Ascending aorta (tissue), 2 donors: ENCODE results near the gene NCK1. TPM values are rescaled to one million over a fixed set of nuclear protein-coding genes. Genes with fewer than 3 reads are reported as not detected.

Experiments
- DNase-seq, 2 donors: peaks; one replicate each; pipeline ENCODE4 v3.0.0-alpha.2; 2019; ENCODE audit warnings: low spot score in 2 of 2
- H3K27ac ChIP-seq, 2 donors: fragments of 200-600 bp; sonication (generic); one replicate each; pipeline ENCODE4 v1.5.1; 2016 to 2017; ENCODE audit warnings: mild to moderate bottlenecking in 1 of 2
- H3K27me3 ChIP-seq: fragments of 200-600 bp; sonication (generic); one replicate; pipeline ENCODE4 v1.5.1; 2017
- H3K36me3 ChIP-seq, 2 donors: fragments of 200-600 bp; sonication (generic); one replicate each; pipeline ENCODE4 v1.5.1; 2016
- H3K4me1 ChIP-seq, 2 donors: fragments of 200-600 bp; sonication (generic); one replicate each; pipeline ENCODE4 v1.5.1; 2016 to 2017; ENCODE audit warnings: mild to moderate bottlenecking in 1 of 2
- H3K4me3 ChIP-seq, 2 donors: fragments of 200-600 bp; sonication (generic); one replicate each; pipeline ENCODE4 v1.5.1; 2016 to 2017; ENCODE audit warnings: mild to moderate bottlenecking in 1 of 2
- H3K9me3 ChIP-seq, 2 donors: fragments of 200-600 bp; sonication (generic); one replicate each; pipeline ENCODE4 v1.5.1; 2016
- intact Hi-C: fragments of 100-400 bp; cut with DNase I; formaldehyde crosslinking; loops from one replicate; pipeline ENCODE4 v1.15.1; 2023
- total RNA-seq: library from RNA; depleted of rRNA; stranded (reverse); fragments of >200 nt; gene quantifications from one replicate; pipeline ENCODE4 v1.1.0, GENCODE V29; 2016
- TF ChIP-seq, protein P1 (sequence below), 3 experiments: fragments of 200-600 bp in 2 of 3; fragments of 450-650 bp in 1 of 3; sonication (generic) in 2 of 3; IDR thresholded peaks; one replicate each; pipeline ENCODE4 v1.5.1; 2016 to 2019; ENCODE audit warnings: antibody characterized with exemption in 3 of 3, mild to moderate bottlenecking in 1 of 3, moderate library complexity in 1 of 3

The NCK1 gene
- total RNA-seq, 1 donor from 2014 or later, result 45.6 TPM

DNA sequence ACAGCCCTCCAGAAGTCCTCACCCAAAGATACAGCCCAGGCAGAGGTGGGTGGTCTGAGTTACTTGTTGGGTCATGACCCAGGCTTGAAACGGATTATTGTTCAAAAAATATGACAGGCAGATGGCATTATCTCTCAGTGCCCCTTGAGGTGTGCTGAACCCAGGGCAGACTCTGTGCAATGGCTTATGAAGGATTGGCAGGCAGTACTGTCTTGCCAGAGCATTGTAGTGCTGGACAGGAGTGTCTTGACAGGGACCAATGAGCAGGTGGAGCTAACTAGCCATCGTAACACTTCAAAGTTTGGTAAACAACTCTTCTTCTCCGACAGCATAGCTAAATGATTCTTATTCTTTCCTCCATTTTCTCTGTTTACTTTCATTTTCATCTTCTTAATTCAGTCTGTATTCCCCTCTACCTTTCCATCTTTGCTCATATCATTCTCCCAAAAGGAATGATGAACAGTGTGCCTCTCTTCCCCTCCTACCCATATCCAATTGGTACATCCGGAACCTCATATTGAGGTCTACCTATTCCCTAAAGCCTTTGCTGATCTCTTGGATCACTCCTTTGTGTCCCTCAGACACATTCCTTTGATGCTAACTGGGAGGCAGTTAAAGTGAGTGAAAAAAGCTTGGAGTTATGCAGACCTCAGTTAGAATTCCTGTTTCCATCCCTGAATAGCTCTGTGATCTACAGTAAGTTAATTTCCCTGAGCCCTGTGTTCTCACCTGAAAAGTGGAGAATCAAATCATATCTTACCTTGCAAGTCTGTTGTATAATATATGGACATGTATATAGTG is 93.2 kb downstream of the NCK1 start:
- intact Hi-C loops, result no loop called here
- Histone ChIP-seq H3K36me3 (no peaks in the 10 kb centered on the region), H3K27me3 (no peaks in the 10 kb centered on the region), H3K9me3 (no peaks in the 10 kb centered on the region), H3K27ac (no peak overlapping the region), H3K4me1 (peaks cover 0 to 10% of the 10 kb centered on the region in 2 donors), H3K4me3 (no peak overlapping the region)
- TF ChIP-seq, protein P1, sequence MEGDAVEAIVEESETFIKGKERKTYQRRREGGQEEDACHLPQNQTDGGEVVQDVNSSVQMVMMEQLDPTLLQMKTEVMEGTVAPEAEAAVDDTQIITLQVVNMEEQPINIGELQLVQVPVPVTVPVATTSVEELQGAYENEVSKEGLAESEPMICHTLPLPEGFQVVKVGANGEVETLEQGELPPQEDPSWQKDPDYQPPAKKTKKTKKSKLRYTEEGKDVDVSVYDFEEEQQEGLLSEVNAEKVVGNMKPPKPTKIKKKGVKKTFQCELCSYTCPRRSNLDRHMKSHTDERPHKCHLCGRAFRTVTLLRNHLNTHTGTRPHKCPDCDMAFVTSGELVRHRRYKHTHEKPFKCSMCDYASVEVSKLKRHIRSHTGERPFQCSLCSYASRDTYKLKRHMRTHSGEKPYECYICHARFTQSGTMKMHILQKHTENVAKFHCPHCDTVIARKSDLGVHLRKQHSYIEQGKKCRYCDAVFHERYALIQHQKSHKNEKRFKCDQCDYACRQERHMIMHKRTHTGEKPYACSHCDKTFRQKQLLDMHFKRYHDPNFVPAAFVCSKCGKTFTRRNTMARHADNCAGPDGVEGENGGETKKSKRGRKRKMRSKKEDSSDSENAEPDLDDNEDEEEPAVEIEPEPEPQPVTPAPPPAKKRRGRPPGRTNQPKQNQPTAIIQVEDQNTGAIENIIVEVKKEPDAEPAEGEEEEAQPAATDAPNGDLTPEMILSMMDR (IDR thresholded peaks at IDR 0.05), result no peak
- no peak for DNase-seq

GRCh38 chr3:136955813-136956212 is 93.8 kb downstream of the NCK1 start:
- no peak overlapping the region for H3K4me3 ChIP-seq

GRCh38 chr3:136956971-136957370 is 95.0 kb downstream of the NCK1 start:
- Histone ChIP-seq H3K4me3 (no peak overlapping the region), H3K4me1 (peaks cover 0 to 10% of the 10 kb centered on the region in 2 donors), H3K36me3 (no peaks in the 10 kb centered on the region), H3K27me3 (no peaks in the 10 kb centered on the region), H3K27ac (no peak overlapping the region), H3K9me3 (no peaks in the 10 kb centered on the region)
- no peak for DNase-seq
- TF ChIP-seq, protein P1 (IDR thresholded peaks at IDR 0.05), result no peak
- intact Hi-C loops, result no loop called here

More at GRCh38 chr3:136955813-136956212, 93.8 kb downstream of the NCK1 start:
- no peaks in the 10 kb centered on the region for H3K36me3 ChIP-seq
- no peak overlapping the region for H3K27ac ChIP-seq
- H3K27me3 ChIP-seq, result no peaks in the 10 kb centered on the region
- TF ChIP-seq, protein P1 (IDR thresholded peaks at IDR 0.05), result no peak
- H3K4me1 ChIP-seq, result peaks cover 0 to 10% of the 10 kb centered on the region in 2 donors
- no peaks in the 10 kb centered on the region for H3K9me3 ChIP-seq
- no peak for DNase-seq
- intact Hi-C loops, result no loop called here

- H3K36me3 ChIP-seq, result no peaks in the 10 kb centered on the region
- H3K27me3 ChIP-seq, result no peaks in the 10 kb centered on the region
- DNase-seq, result no peak
- TF ChIP-seq, protein P1 (IDR thresholded peaks at IDR 0.05), result no peak
- no peak within 1 kb of the TSS for H3K4me3 ChIP-seq
- H3K4me1 ChIP-seq, result peaks cover 0 to 10% of the 10 kb centered on the region in 2 donors
- intact Hi-C loops, result no loop called here
- H3K27ac ChIP-seq, result no peak within 1 kb of the TSS
- H3K9me3 ChIP-seq, result no peaks in the 10 kb centered on the region
These were observed 95.8 kb downstream of the NCK1 start, which contains the start of gene IL20RB for GRCh38 chr3:136957751-136958288. Gene IL20RB, plus strand, starts transcription at chr3:136957983. Its CDS starts 131 bp downstream, at chr3:136958114.

DNA sequence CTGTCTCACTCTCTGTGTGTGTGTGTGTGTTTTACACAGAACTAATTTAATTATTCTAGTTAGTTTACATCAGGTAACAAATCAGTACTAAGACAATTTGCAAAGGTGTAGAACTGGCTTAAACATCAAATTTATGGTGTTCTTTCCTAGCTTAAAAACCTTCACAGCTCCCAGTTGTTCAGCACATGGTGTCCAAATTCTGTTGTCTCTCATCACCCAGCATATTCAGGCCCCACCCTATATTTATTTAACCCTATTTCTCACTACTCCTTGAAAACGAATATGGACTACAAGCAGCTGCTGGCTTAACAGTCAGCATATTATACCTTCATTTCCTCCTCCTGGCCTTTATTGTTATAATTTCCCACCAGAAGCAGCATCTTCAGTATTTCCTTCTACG is 96.9 kb downstream of the NCK1 start:
- TF ChIP-seq, protein P1 (IDR thresholded peaks at IDR 0.05), result no peak
- DNase-seq, result no peak
- H3K27me3 ChIP-seq, result no peaks in the 10 kb centered on the region
- intact Hi-C loops, result no loop called here
- no peaks in the 10 kb centered on the region for H3K9me3 ChIP-seq
- no peaks in the 10 kb centered on the region for H3K36me3 ChIP-seq
- no peak overlapping the region for H3K4me3 ChIP-seq
- H3K27ac ChIP-seq, result no peak overlapping the region
- peaks cover 0 to 10% of the 10 kb centered on the region in 2 donors for H3K4me1 ChIP-seq
